Bronchial epithelial cell (primary cell): ENCODE data around the gene TEN1. TPM values are rescaled to one million over a fixed set of nuclear protein-coding genes. Genes with fewer than 3 reads are reported as not detected.
A peak's percentile ranks its signal among the peaks of the same experiment; 100 is the strongest.

Experiments used
- DNase-seq: peaks from one replicate; pipeline ENCODE4 v3.0.0-alpha.2; 2010; ENCODE audit warnings: low read depth
- FAIRE-seq: peaks from 2 replicates; lab custom pipeline; 2011; peaks lifted over from hg19 to GRCh38; lab: Jason Lieb, UNC
- H3K27me3 ChIP-seq: 2 replicates; pipeline ENCODE4 v1.5.1; 2011; ENCODE audit warnings: low read length; ENCODE audit not compliant: control insufficient read depth, insufficient read depth
- H3K36me3 ChIP-seq: 2 replicates; pipeline ENCODE4 v1.5.1; 2011; ENCODE audit warnings: low read length; ENCODE audit not compliant: control insufficient read depth, insufficient read depth
- H3K4me3 ChIP-seq: 2 replicates; pipeline ENCODE4 v1.5.1; 2011; ENCODE audit warnings: mild to moderate bottlenecking, low read depth, low read length, control low read depth
- CTCF ChIP-seq: IDR thresholded peaks from 2 replicates; pipeline ENCODE4 v1.5.1; 2011; ENCODE audit warnings: mild to moderate bottlenecking, moderate library complexity, low read length, control low read depth, inconsistent platforms; ENCODE audit not compliant: insufficient read depth, severe bottlenecking
- total RNA-seq: library from RNA; depleted of rRNA; stranded (reverse); fragments of >200 nt; gene quantifications from 2 replicates; pipeline ENCODE4 v1.2.1, GENCODE V29; 2014

Gene TEN1
- total RNA-seq, 1 donor from 2014 or later: 24.5 TPM

- Histone ChIP-seq H3K27me3 (no peaks in the 10 kb centered on the region), H3K36me3 (peaks cover 40% of the 10 kb centered on the region), H3K4me3 (no peak overlapping the region)
- no peak for DNase-seq
- TF ChIP-seq CTCF: no peak
- no peak for FAIRE-seq
Measured at GRCh38 chr17:76011951-76012350, 32.9 kb downstream of the TEN1 start.

GRCh38 chr17:76013377-76013932 lies 34.4 kb downstream of the TEN1 start:
- FAIRE-seq: no peak
- TF ChIP-seq CTCF: no peak
- no peak for DNase-seq
- Histone ChIP-seq H3K27me3 (no peaks in the 10 kb centered on the region), H3K36me3 (peaks cover 52% of the 10 kb centered on the region), H3K4me3 (no peak overlapping the region)

GRCh38 chr17:76014100-76014924 lies 35.3 kb downstream of the TEN1 start:
- Histone ChIP-seq H3K4me3 (no peak overlapping the region), H3K27me3 (no peaks in the 10 kb centered on the region), H3K36me3 (peaks cover 58% of the 10 kb centered on the region)
- peak; percentile 98 for TF ChIP-seq CTCF
- FAIRE-seq: peak; percentile 52
- peak; percentile 46 for DNase-seq

- Histone ChIP-seq H3K27me3 (no peaks in the 10 kb centered on the region), H3K4me3 (no peak overlapping the region), H3K36me3 (peaks cover 60% of the 10 kb centered on the region)
- TF ChIP-seq CTCF: no peak
- DNase-seq: no peak
- FAIRE-seq: no peak
Measured at GRCh38 chr17:76014925-76015261, 35.9 kb downstream of the TEN1 start.

DNA sequence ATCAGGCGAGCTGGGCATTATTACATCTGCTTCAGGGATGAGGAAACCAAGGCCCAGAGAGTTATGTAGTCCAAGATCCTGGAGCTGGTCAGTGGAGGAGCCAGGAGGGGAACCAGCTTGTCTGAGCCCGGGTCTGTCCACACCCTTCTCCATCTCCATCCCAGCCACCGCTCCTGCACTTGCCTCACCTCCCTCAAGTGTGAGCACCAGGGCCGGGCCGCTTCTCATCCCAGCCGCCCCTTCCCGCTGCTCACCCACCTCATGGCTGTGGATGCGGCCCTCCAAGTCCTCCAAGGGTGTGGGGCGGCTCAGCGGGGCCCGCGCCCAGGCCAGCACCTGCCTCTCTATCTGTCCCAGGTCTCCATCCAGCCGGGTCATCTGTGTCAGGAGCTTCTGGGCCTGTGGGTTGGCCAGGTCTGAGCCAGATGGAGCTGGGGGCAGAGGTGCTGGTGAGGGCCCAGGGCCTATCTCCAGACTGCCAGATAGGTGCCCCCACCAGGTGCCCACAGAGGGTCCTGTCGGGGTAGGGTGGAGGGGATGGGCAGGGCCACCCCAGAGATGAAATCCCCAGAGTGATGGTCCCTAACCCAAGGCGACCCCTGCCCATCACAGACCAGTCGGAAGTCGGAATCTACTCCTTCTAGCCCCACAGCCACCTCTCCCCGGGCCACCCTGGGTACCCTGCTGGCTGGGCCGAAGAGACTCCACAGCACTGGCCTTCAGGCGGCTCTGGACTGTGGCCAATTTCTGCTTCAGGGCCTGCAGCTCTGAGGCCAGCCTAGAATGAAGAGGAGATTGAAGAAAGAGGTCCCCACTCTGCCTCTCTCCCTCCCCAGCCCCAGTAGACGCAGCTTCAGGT lies 38.7 kb downstream of the TEN1 start:
- no peaks in the 10 kb centered on the region for H3K27me3 ChIP-seq
- H3K36me3 ChIP-seq: peaks cover 50% of the 10 kb centered on the region
- no peak overlapping the region for H3K4me3 ChIP-seq
- TF ChIP-seq CTCF: no peak
- FAIRE-seq (no peak), DNase-seq (no peak)
